Progenitor cell of endocrine pancreas (in vitro differentiated cells): ENCODE results near the gene DCAF11. TPM values are rescaled to one million over a fixed set of nuclear protein-coding genes. Genes with fewer than 3 reads are reported as not detected.

ENCODE experiments used
- DNase-seq: peaks from one replicate; pipeline ENCODE4 v3.0.0; 2021; ENCODE audit warnings: low spot score; ENCODE audit not compliant: unreplicated experiment
- H3K27ac Mint-ChIP-seq: 2 replicates; pipeline ENCODE4 v1.8.0; 2021; ENCODE audit warnings: mild to moderate bottlenecking, moderate library complexity, mixed read lengths
- H3K27me3 Mint-ChIP-seq: 2 replicates; pipeline ENCODE4 v1.8.0; 2021; ENCODE audit warnings: mixed read lengths
- H3K36me3 Mint-ChIP-seq: 2 replicates; pipeline ENCODE4 v1.8.0; 2022; ENCODE audit warnings: mixed read lengths; ENCODE audit not compliant: insufficient read depth
- H3K4me1 Mint-ChIP-seq: 2 replicates; pipeline ENCODE4 v1.8.0; 2021; ENCODE audit warnings: low read depth, mixed read lengths
- H3K4me3 Mint-ChIP-seq: 2 replicates; pipeline ENCODE4 v1.8.0; 2021; ENCODE audit warnings: low read depth, mild to moderate bottlenecking, moderate library complexity, mixed read lengths
- H3K9me3 Mint-ChIP-seq: 2 replicates; pipeline ENCODE4 v1.8.0; 2021; ENCODE audit warnings: low read depth, mixed read lengths
- CTCF ChIP-seq: fragments of 200-600 bp; sonication (generic); IDR thresholded peaks from one replicate; pipeline ENCODE4 v1.5.0; 2021; ENCODE audit warnings: antibody characterized with exemption, mild to moderate bottlenecking; ENCODE audit not compliant: unreplicated experiment
- total RNA-seq: library from RNA; stranded (reverse); gene quantifications from 2 replicates; pipeline ENCODE4 v1.2.1, GENCODE V29; 2021

DCAF11 gene
- total RNA-seq, 1 donor from 2014 or later = 79.7 TPM

- Mint-ChIP-seq H3K27me3 (peaks cover 58% of the 10 kb centered on the region), H3K27ac (no peak overlapping the region), H3K36me3 (no peaks in the 10 kb centered on the region), H3K4me3 (no peak overlapping the region), H3K4me1 (peaks cover 6% of the 10 kb centered on the region), H3K9me3 (no peaks in the 10 kb centered on the region)
- TF ChIP-seq CTCF = no peak
- no peak for DNase-seq
Observed at GRCh38 chr14:24083462-24083861, 31.1 kb upstream of the DCAF11 start.

DNA sequence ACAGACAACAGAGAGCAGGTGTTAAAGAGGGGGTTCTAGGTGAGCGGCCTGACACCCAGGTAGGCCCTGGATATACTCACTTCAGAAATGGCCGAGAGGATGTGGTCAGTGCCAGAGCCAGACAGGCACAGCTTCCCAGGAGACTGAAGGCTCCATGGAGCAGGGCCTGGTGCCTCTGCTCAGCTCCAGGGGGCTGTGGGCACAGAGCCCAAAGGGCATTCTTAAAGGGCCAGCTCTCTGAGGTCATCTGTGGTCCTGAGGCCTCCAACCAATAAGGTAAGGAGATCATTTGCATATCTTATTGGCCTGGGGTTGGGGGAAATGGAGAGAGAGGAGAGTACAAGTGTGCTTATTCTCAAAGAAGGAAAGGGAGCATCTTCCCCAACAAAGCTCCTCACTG, 30.1 kb upstream of the DCAF11 start:
- no peak for TF ChIP-seq CTCF
- H3K27me3 Mint-ChIP-seq = peaks cover 52% of the 10 kb centered on the region
- H3K4me1 Mint-ChIP-seq = peaks cover 6% of the 10 kb centered on the region

DNA sequence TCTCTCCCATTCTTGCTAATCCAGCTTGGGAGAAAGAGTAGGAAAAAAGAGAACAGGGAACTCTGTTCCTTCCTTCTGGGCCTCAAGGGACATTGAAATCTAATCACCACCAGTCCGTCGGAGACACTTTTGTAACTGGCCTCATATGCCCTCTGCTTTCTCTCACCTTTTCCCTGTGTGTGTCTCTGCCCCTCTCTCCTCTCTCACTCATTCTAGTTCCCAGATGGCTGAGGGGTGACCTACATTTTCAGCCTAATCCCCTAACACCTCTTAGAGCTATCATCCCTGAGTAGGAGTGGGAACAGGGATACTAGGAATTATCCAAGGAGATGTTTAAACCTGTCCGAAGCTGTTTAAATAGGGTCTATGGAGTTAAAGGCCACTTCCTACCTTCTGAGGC, 29.4 kb upstream of the DCAF11 start:
- Mint-ChIP-seq H3K36me3 (no peaks in the 10 kb centered on the region), H3K4me3 (no peak overlapping the region), H3K4me1 (peaks cover 6% of the 10 kb centered on the region), H3K9me3 (no peaks in the 10 kb centered on the region), H3K27ac (no peak overlapping the region), H3K27me3 (peaks cover 45% of the 10 kb centered on the region)
- TF ChIP-seq CTCF = no peak
- DNase-seq = no peak

More for the DNA sequence above, 30.1 kb upstream of the DCAF11 start:
- H3K4me3 Mint-ChIP-seq = no peak overlapping the region
- no peaks in the 10 kb centered on the region for H3K36me3 Mint-ChIP-seq
- no peak for DNase-seq
- H3K27ac Mint-ChIP-seq = no peak overlapping the region
- no peaks in the 10 kb centered on the region for H3K9me3 Mint-ChIP-seq

GRCh38 chr14:24086193-24086955, 28.2 kb upstream of the DCAF11 start:
- no peaks in the 10 kb centered on the region for H3K36me3 Mint-ChIP-seq
- H3K9me3 Mint-ChIP-seq = no peaks in the 10 kb centered on the region
- H3K27me3 Mint-ChIP-seq = peaks cover 39% of the 10 kb centered on the region
- peaks cover 4% of the 10 kb centered on the region for H3K4me1 Mint-ChIP-seq
- TF ChIP-seq CTCF = no peak
- no peak overlapping the region for H3K4me3 Mint-ChIP-seq
- no peak for DNase-seq
- H3K27ac Mint-ChIP-seq = no peak overlapping the region

GRCh38 chr14:24087004-24087403, 27.6 kb upstream of the DCAF11 start:
- H3K27ac Mint-ChIP-seq = no peak overlapping the region
- H3K4me3 Mint-ChIP-seq = no peak overlapping the region
- peaks cover 1% of the 10 kb centered on the region for H3K4me1 Mint-ChIP-seq
- H3K27me3 Mint-ChIP-seq = peaks cover 37% of the 10 kb centered on the region
- no peak for DNase-seq
- no peaks in the 10 kb centered on the region for H3K36me3 Mint-ChIP-seq
- H3K9me3 Mint-ChIP-seq = no peaks in the 10 kb centered on the region
- no peak for TF ChIP-seq CTCF
